GM12873 (cell line): ENCODE measurements around the gene CYP2C9.
A peak's percentile ranks its signal among the peaks of the same experiment; 100 is the strongest.

Experiments used
- TF ChIP-seq, protein P1 (sequence below): IDR thresholded peaks from 2 replicates; pipeline ENCODE4 v1.5.1; 2012; ENCODE audit warnings: low read depth, mild to moderate bottlenecking, moderate library complexity, low read length, control low read depth; ENCODE audit not compliant: insufficient read depth; ENCODE audit errors: missing control alignments

Gene CYP2C9

DNA sequence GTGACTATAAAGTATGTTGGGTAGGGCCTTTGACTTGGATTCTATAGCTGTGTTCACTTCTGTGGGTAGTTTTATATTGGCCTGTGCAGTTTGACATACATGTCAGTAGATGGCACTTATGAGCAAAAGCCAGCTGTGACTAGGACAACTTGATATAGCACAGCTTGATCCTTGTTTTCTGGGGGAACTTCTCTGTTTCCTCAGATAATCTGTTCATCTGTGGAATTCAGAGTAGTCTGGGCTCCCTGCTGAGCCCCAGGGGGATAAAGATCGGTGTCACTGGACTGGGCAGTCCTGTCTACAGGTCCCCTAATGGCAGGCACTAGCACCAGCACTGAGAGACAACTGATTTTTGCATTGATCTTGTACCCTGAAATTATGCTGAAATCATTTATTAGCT lies 25.4 kb downstream of the CYP2C9 start:
- TF ChIP-seq, protein P1, sequence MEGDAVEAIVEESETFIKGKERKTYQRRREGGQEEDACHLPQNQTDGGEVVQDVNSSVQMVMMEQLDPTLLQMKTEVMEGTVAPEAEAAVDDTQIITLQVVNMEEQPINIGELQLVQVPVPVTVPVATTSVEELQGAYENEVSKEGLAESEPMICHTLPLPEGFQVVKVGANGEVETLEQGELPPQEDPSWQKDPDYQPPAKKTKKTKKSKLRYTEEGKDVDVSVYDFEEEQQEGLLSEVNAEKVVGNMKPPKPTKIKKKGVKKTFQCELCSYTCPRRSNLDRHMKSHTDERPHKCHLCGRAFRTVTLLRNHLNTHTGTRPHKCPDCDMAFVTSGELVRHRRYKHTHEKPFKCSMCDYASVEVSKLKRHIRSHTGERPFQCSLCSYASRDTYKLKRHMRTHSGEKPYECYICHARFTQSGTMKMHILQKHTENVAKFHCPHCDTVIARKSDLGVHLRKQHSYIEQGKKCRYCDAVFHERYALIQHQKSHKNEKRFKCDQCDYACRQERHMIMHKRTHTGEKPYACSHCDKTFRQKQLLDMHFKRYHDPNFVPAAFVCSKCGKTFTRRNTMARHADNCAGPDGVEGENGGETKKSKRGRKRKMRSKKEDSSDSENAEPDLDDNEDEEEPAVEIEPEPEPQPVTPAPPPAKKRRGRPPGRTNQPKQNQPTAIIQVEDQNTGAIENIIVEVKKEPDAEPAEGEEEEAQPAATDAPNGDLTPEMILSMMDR = peak; percentile 73

DNA sequence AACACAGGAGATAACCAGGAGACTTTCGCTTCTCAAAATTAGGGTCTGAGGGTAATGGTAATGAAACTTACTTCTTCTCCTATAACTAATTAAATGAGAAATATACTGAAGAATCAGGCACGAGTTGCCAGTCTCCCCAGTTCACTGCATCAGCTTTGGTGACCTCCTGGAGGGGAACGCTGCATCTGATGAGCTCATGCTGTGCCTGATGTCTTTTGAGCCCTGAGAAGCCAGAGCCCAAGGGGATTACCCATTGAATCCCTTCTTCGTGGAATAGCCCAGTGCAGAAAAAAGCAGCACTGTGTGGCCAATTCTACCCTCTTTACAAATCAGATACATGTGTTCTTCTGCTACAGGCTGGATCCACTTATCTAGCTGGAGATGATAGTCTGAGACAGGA lies 45.1 kb downstream of the CYP2C9 start:
- TF ChIP-seq, protein P1 = no peak

DNA sequence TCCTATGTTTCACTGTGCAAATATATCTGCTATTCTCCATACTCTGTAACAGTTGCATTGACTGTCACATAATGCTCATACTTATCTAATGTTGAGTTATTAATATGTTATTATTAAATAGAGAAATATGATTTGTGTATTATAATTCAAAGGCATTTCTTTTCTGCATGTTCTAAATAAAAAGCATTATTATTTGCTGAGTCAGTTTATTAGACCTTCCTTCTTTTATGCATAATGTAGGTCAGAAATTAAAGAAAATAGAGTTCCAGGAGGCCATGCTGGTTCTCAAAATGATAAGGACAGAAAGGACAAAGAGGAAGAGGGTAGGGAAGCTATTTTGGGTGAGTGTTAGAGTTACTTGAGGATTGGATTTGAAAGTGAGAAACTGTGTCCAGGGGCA lies 50.7 kb downstream of the CYP2C9 start:
- TF ChIP-seq, protein P1 = no peak

DNA sequence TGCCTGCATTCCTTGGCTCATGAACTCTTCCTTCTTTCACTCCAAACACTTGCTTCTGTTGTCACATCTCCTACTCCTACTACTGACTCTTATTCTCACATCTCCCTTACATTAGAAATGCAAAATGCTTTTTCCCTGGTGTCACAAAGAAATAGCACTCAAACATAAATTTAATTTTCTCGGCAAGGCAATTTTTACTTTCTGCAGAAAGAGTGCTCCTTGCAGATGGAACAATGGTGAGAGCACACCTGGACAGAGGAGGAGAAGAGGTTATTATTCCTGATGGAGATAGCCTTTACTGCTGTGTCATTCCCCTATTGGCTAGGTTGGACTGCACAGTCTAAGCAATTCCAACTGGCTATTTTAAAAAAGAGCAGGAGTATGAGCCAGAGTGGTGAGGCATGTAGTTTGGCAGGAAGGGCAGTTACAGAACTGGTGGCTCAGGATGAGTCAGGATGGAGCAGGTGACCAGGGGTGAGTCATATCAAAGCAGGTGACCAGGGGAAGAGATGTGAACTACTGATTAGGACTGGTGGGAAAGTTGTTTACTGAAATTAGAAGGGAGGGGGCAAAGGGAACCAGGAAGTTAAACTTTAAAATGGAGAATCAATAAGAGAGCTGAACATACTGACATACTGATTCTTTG lies 52.9 kb downstream of the CYP2C9 start:
- TF ChIP-seq, protein P1 = no peak

DNA sequence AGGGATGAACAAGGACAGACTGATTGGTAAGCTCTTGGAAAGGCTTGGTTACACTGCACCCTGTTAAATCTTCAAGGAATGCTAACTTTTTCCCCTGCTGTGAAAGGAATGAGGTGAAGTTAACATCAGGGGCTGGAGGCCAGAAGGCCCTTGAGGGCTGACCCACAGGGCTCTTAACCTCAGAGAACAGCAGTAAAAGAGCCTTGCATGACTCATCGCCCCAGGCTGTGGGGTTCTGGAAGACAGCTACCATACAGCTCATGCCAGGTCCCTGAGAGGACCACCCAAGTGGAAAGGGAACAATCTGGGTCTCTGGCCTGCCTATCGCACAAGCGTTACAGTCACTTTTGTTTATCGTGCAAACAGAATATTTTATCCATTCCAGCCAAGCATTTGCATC lies 54.4 kb downstream of the CYP2C9 start:
- TF ChIP-seq, protein P1 = no peak

DNA sequence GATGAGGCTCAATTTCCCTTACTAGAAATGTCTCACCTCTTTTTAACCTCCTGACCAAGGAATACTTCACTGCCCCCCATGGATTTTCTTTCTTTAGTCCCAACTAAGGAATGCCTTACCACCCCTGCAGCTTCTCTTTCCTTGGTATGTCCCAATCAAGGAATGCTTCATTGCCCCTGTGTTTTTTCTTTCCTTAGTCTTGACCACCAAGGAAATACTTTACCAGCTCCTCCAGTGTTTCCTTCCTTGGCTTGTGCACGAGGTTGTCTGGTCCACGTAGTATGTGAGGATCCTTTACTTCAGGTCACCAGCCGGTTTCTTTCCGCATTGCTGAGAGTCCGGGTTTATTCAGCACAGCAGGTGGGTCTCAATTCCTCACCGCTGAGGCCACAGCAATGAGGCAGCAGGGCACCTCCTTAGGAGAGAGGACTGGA lies 59.3 kb downstream of the CYP2C9 start:
- TF ChIP-seq, protein P1 = no peak

DNA sequence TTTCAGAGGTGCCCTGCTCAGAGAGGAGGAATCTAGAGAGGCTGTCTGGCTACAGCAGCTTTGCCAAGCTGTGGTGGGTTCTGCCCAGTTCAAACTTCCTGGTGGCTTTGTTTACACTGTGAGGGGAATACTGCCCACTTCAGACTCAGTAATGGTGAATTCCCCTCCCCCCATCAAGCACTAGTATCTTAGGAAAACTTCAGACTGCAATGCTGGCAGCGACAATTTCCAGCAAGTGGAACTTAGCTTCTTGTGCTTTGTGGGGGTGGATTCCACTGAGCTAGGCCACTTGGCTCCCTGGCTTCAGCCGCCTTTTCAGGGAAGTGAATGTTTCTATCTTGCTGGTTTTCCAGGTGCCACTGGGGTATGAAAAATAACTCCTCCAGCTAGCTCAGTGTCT lies 88.0 kb downstream of the CYP2C9 start:
- TF ChIP-seq, protein P1 = no peak

DNA sequence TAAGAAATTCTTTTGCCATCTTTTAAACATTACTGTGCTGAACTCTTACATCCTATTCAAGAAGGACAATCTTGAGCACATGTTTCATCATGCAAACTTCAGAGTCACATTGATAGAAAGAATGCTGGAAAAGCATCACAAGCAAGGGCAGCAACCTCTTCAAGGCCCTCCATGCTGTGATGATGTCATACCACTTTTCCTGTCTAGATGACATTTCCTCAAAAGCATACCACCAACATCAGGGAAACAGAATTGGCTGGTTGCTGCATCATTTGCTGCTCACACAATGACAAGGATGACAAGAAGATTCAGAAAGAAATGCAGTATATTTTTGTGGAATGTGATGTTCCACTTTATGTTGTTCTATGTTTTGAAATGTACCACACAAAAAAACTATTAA lies 93.2 kb downstream of the CYP2C9 start:
- TF ChIP-seq, protein P1 = no peak
